A549 (cell line): ENCODE results near the gene SYT12.

Source experiments
- CTCF ChIP-seq: fragments of >200 bp; sonication (Bioruptor Twin); formaldehyde crosslinking; IDR thresholded peaks from 3 replicates; pipeline ENCODE4 v1.5.1; 2016
- ESRRA ChIP-seq: fragments of 150-350 bp; IDR thresholded peaks from 2 replicates; pipeline ENCODE4 v1.6.1; 2014; ENCODE audit warnings: mild to moderate bottlenecking, low read length, borderline replicate concordance
- KDM5A ChIP-seq: fragments of 200-600 bp; sonication (generic); IDR thresholded peaks from 2 replicates; pipeline ENCODE4 v1.6.1; 2016; ENCODE audit warnings: antibody characterized with exemption, mild to moderate bottlenecking
- MAZ ChIP-seq: fragments of 150-350 bp; IDR thresholded peaks from 2 replicates; pipeline ENCODE4 v1.6.1; 2014; ENCODE audit warnings: antibody characterized with exemption, low read depth, low read length, borderline replicate concordance
- POLR2A ChIP-seq: IDR thresholded peaks from 2 replicates; pipeline ENCODE4 v1.6.1; 2012; ENCODE audit warnings: mild to moderate bottlenecking, low read length
- RAD21 ChIP-seq, 2 experiments: fragments of >200 bp in 1 of 2; sonication (Bioruptor Twin) in 1 of 2; formaldehyde crosslinking in 1 of 2; IDR thresholded peaks in 1 of 2; conservative IDR thresholded peaks in 1 of 2; 2 replicates in 1 of 2; 3 replicates in 1 of 2; pipeline ENCODE4 v1.6.1; 2012 to 2018; ENCODE audit warnings: inconsistent platforms in 1 of 2
- SMC3 ChIP-seq: fragments of >200 bp; sonication (Bioruptor Twin); formaldehyde crosslinking; IDR thresholded peaks from 3 replicates; pipeline ENCODE4 v1.6.1; 2018; ENCODE audit warnings: inconsistent platforms

DNA sequence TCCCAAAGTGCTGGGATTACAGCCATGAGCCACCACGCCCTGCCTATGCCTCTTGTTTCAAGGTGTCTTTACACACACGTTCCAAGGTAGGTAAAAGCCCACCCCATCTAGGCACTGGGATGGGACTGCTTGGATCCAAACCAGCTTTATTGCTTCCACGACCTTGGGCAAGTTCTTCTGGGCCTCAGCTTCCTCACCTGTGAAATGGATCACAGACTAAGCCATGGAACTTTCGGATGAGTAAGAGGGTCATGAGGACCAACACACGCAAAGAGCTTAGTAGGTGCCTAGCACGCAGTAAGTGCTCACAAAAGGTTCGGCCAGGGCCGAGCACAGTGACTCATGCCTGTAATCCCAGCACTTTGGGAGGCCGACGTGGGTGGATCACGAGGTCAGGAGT is 49.4 kb downstream of the SYT12 start:
- TF ChIP-seq POLR2A: no peak
- TF ChIP-seq KDM5A: no peak
- TF ChIP-seq SMC3: no peak
- TF ChIP-seq CTCF: no peak
- no peak for TF ChIP-seq MAZ
- no peak for TF ChIP-seq ESRRA
- TF ChIP-seq RAD21 (conservative IDR thresholded peaks at IDR 0.05 in 1 of 2, IDR thresholded peaks at IDR 0.05 in 1 of 2): no peak
